GM19035 (cell line): ENCODE results near the gene SSR1.
"Not testable (repeated sequence)": the region's sequence is repeated elsewhere in the genome, so short reads cannot be mapped to it uniquely, and the experiment has no call there.

Source experiments
- ATAC-seq: cut with Tn5 transposase; IDR thresholded peaks from one replicate; pipeline ENCODE4 v1.9.1; 2021; ENCODE audit not compliant: unreplicated experiment

SSR1 gene

GRCh38 chr6:7319406-7319805, 6.4 kb upstream of the SSR1 start:
- not testable (repeated sequence) for ATAC-seq

GRCh38 chr6:7317538-7317937, 4.5 kb upstream of the SSR1 start:
- ATAC-seq, result no peak

- ATAC-seq, result no peak
These were observed 3.9 kb upstream of the SSR1 start for GRCh38 chr6:7316658-7317533.

GRCh38 chr6:7315948-7316365, 3.0 kb upstream of the SSR1 start:
- ATAC-seq, result no peak

- ATAC-seq, result not testable (repeated sequence)
These were observed 2.3 kb upstream of the SSR1 start for GRCh38 chr6:7315087-7315947.

GRCh38 chr6:7314414-7314813, 1.4 kb upstream of the SSR1 start:
- ATAC-seq, result no peak

- no peak for ATAC-seq
These were observed 636 bp upstream of the SSR1 start for GRCh38 chr6:7313505-7314165.

- ATAC-seq, result no peak
These were observed 933 bp downstream of the SSR1 start for GRCh38 chr6:7311917-7312615.

- no peak for ATAC-seq
These were observed 1.8 kb downstream of the SSR1 start for GRCh38 chr6:7311176-7311575.

GRCh38 chr6:7309050-7309449, 3.9 kb downstream of the SSR1 start:
- ATAC-seq, result no peak

- ATAC-seq, result no peak
These were observed 5.5 kb downstream of the SSR1 start for GRCh38 chr6:7307533-7307932.

- no peak for ATAC-seq
These were observed 8.2 kb downstream of the SSR1 start for GRCh38 chr6:7304821-7305220.

GRCh38 chr6:7301702-7302101, 11.3 kb downstream of the SSR1 start:
- ATAC-seq, result no peak

- ATAC-seq, result no peak
These were observed 12.1 kb downstream of the SSR1 start for GRCh38 chr6:7300926-7301325.

GRCh38 chr6:7298113-7298512, 14.9 kb downstream of the SSR1 start:
- no peak for ATAC-seq

GRCh38 chr6:7296602-7297001, 16.4 kb downstream of the SSR1 start:
- ATAC-seq, result no peak

- ATAC-seq, result no peak
These were observed 17.1 kb downstream of the SSR1 start for GRCh38 chr6:7295916-7296315.

GRCh38 chr6:7292596-7293255, 20.3 kb downstream of the SSR1 start:
- ATAC-seq, result no peak

- no peak for ATAC-seq
These were observed 22.9 kb downstream of the SSR1 start for GRCh38 chr6:7290079-7290478.

- no peak for ATAC-seq
These were observed 27.6 kb downstream of the SSR1 start for GRCh38 chr6:7285416-7285815.
